GM19328 (cell line): Measurements from ENCODE around the gene BABAM2.
"Not testable (repeated sequence)": the region's sequence is repeated elsewhere in the genome, so short reads cannot be mapped to it uniquely, and the experiment has no call there.

Source experiments
- ATAC-seq: cut with Tn5 transposase; IDR thresholded peaks from one replicate; pipeline ENCODE4 v1.9.1; 2021; ENCODE audit warnings: mild to moderate bottlenecking, moderate library complexity; ENCODE audit not compliant: unreplicated experiment

Gene BABAM2

DNA sequence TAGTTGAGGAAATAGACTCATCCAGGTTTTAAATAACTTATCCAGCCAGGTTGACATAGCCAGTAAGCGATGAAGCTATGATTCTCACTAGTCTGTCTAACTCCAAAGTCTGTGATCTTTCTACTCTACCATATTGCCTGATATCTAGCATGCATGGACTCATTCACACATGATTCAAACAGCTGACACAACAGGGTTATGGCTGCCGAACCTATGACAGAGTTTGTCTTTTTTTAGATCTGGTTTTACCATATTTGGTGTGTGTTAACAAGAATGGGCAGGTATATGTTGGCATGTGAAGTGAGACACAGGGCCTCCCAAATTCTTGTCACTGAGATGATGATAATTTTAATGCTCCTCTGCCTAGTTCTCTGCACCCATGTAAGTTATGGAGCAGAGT is 210.6 kb downstream of the BABAM2 start:
- ATAC-seq = no peak

GRCh38 chr2:28101892-28102291 is 211.4 kb downstream of the BABAM2 start:
- ATAC-seq = no peak

DNA sequence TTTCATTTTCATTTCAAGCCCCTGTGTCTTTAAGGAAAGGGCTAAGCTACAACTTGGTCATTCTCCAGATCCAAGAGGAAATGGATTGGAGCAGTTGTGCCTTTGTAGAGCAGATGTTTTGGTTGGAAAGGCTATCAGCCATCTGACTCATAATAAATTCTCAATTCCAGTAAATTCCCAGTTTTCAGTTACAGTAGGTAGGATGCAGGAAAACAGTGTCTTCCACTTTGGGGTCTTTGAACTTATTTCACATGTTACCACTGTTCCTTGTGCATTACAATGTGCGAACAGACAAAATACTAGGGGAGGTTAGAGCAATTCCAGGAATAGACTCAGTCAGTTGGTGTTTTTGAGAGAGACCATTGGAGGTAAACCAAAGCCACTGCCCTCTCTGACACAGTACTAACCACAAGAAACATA is 211.9 kb downstream of the BABAM2 start:
- ATAC-seq = no peak

GRCh38 chr2:28103611-28104010 is 213.1 kb downstream of the BABAM2 start:
- no peak for ATAC-seq

DNA sequence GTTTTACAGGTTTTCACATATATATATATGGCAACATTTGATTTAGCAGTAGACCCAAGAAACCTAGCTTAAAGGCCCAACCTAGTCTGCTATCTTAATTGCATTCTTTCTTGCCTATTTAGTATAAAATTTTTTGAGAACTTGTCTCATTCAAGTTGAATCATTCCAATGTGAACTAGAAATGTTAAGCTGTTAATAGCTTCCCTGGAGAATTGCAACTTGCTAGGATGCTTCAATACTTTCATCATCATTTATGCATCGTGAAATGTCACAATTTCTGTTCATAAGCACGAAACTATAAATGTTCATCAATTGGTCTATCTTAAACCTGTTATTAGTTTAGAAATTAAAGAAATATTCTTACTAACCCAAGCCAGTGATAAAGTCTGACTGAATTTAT is 217.6 kb downstream of the BABAM2 start:
- no peak for ATAC-seq

GRCh38 chr2:28113771-28114170 is 223.2 kb downstream of the BABAM2 start:
- not testable (repeated sequence) for ATAC-seq

DNA sequence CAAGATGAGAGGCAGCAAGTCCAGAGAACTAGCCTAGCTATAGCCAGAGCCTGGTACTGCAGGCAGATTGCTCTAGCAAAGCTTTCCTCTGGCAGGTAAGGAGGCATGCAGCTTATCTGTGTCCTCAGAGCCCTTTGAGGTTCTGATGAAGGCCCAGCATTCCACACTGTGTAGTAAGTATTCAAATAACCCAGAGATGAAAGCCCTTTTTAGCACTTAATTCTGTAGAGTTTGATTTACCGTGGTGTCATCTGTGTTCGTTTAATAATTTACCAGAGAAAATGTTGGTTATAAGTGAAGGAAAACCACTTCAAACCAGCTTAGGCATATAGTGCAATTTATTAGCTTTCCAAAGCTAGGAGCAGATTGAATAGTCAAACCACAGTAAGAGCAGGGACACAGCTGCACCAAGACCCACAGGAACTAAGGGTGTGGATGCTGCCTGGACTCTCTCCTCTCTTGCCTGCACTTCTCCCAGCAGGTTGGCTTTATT is 226.6 kb downstream of the BABAM2 start:
- no peak for ATAC-seq

- ATAC-seq = no peak
These were observed 229.1 kb downstream of the BABAM2 start for GRCh38 chr2:28119631-28120030.

- ATAC-seq = no peak
These were observed 237.9 kb downstream of the BABAM2 start for GRCh38 chr2:28128281-28128950.

DNA sequence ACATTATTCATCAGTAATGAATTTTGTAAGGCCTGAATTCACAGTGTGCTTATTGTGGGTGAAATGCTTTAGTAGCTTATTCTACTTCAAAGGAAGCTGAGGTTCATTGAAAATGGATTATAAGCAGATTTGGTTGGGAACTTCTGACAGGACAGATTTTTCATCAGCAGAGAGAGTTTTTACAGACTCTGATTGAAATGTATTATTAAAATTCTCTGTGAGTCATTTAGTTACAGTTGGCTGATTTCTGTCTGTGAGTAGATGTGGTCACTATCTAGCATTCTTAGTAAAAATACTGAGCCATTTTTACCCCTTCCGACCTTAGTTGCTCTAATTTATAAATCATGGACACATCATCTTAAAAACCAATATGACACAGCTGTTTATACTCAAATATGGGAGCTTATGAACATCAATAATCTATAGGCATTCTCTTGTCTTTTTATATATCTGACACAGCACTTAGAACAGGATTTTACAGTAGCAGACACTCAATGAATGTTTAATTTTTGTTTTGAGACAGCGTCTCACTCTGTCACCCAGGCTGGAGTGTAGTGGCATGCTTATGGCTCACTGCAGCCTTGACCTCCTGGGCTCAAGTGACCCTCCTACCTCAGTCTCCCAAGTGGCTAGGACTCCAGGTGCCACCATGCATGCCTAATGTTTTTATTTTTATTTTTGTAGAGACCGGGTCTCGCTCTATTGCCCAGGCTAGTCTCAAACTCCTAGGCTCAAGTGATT is 239.6 kb downstream of the BABAM2 start:
- no peak for ATAC-seq

GRCh38 chr2:28133778-28134177 is 243.2 kb downstream of the BABAM2 start:
- ATAC-seq = no peak

DNA sequence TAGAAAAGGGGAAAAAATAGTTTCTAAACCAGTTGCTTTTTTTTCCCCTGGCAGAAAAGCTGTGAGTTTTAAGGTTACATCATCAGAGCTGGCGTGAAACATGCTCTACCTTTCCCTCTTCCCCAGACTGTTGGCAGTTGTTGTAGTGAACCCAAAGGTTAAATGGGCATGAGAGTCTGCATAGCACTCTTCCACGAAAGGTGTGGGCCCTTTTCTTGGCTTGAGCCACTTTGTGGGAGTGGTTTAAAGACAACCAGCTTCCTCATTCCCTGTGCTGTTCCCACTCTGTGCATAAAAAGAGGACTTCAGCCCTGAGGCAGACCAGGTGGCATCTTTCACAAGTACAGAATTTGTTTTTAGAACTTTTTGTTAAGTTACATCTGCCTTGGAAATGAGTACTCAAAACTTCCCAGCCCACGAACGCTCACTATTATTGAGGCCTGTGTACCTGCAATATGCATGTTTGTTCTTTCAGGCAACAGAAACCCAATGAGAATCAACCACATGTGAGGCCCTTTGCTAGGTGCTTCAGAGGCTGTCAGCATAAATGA is 243.8 kb downstream of the BABAM2 start:
- no peak for ATAC-seq

DNA sequence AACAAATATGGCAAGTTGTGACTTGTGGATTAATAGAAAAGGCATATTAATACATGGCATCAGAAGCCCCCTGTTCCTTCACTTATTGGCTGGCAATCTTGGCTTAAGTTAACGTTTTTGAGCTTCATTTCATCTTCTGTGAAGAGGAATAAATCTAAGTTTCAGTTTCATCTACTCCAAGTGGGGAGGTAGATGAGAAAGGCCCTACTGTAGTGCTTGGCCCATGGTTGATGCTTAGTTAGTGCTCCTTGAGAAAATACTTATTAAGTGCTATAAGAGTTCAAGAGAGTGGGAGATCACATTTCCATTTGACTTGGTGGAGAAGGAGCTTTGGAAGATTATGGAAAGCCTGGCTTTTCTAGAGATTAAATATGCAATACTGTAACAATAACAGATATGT is 244.3 kb downstream of the BABAM2 start:
- no peak for ATAC-seq

DNA sequence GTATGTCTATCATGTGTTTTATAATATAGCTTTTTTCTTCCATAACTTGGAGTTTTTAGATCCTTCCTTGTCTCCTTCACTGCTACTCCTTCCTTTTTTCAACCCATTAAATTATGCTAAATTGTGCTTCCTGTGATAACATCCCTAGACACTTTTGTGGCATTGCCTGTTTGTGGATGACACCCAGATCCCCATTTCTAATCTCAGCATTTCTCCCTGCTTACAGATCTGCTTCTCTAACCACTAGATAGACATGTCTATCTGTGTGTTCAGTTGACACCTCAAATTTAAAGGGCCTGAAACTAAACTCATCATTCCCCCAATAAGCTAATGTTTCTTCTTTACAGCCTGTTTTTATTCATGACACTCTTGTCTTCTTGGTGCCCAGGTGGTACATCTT is 244.8 kb downstream of the BABAM2 start:
- ATAC-seq = no peak

DNA sequence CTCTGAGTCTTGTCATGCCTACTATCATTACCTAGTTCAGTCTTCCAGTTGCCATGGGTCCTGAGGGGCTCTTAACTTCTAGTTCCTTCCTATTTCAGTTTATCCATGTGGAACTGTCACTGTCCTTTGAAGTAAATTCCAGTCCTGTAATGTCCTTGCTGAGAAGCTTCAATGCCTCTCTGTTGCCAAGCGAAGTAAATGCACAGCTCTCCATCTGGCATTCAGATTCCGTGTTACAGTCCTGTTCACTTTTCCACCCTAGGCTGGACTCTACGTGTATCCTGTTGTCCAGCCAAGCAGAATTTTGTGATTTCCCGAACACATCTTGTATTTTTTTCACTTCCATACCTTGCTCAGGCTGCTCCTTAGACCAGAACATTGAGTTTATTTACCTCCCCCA is 245.3 kb downstream of the BABAM2 start:
- no peak for ATAC-seq

- no peak for ATAC-seq
These were observed 246.0 kb downstream of the BABAM2 start for GRCh38 chr2:28136556-28136955.

GRCh38 chr2:28137221-28137620 is 246.7 kb downstream of the BABAM2 start:
- no peak for ATAC-seq

- no peak for ATAC-seq
These were observed 251.9 kb downstream of the BABAM2 start for GRCh38 chr2:28142386-28142785.

DNA sequence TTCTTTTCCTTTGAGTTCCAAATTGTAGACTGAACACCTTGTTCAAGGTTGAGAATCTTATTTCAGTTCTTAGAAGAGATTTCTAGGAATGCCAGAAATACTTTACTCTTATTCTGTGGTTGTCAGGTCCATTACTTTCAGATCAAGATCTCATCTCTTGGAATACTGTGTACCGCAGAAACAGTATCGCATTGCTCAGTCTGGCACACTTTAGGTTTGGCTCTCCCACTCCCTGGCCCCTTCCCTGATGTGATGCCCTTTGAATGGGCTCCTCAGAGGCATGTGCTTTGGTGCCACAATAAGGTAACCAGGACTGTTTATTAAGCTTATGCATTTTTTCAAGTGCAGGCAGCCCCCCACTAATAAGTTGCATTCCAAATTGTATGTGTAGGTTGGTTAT is 257.5 kb downstream of the BABAM2 start:
- no peak for ATAC-seq

GRCh38 chr2:28148566-28148965 is 258.0 kb downstream of the BABAM2 start:
- no peak for ATAC-seq

- ATAC-seq = no peak
These were observed 259.8 kb downstream of the BABAM2 start for GRCh38 chr2:28150236-28150915.

- no peak for ATAC-seq
These were observed 260.5 kb downstream of the BABAM2 start for GRCh38 chr2:28150994-28151393.
